Measurements from ENCODE around the gene SHE.

The SHE gene

GRCh38 chr1:154429841-154430611 is 72.2 kb downstream of the SHE start:
- TF ChIP-seq MAX (IDR thresholded peaks at IDR 0.05) (no peak), TAF1 (IDR thresholded peaks at IDR 0.05; ENCODE audit: low read depth) (no peak), CEBPB (IDR thresholded peaks at IDR 0.05) (no peak)

Measured in Ishikawa (cell line).